Panc1 (cell line): ENCODE data around the gene MPL.

Experiments
- SIN3A ChIP-seq: IDR thresholded peaks from 2 replicates; pipeline ENCODE4 v1.6.1; 2012; ENCODE audit warnings: low read depth, mild to moderate bottlenecking, low read length, moderate library complexity, borderline replicate concordance; ENCODE audit not compliant: insufficient read depth
- TCF7L2 ChIP-seq: IDR thresholded peaks from 2 replicates; pipeline ENCODE4 v1.6.1; 2011; ENCODE audit warnings: mild to moderate bottlenecking, low read depth, low read length, inconsistent platforms
- TF ChIP-seq, protein P1 (sequence below): fragments of 450-650 bp; IDR thresholded peaks from 2 replicates; pipeline ENCODE4 v1.5.1; 2017; ENCODE audit warnings: mild to moderate bottlenecking

GRCh38 chr1:43396059-43396458 lies 58.4 kb downstream of the MPL start:
- TF ChIP-seq SIN3A (no peak), TCF7L2 (no peak)
- TF ChIP-seq, protein P1, sequence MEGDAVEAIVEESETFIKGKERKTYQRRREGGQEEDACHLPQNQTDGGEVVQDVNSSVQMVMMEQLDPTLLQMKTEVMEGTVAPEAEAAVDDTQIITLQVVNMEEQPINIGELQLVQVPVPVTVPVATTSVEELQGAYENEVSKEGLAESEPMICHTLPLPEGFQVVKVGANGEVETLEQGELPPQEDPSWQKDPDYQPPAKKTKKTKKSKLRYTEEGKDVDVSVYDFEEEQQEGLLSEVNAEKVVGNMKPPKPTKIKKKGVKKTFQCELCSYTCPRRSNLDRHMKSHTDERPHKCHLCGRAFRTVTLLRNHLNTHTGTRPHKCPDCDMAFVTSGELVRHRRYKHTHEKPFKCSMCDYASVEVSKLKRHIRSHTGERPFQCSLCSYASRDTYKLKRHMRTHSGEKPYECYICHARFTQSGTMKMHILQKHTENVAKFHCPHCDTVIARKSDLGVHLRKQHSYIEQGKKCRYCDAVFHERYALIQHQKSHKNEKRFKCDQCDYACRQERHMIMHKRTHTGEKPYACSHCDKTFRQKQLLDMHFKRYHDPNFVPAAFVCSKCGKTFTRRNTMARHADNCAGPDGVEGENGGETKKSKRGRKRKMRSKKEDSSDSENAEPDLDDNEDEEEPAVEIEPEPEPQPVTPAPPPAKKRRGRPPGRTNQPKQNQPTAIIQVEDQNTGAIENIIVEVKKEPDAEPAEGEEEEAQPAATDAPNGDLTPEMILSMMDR, result no peak
